H9 (cell line): ENCODE data around the gene TUG1. TPM values are rescaled to one million over a fixed set of nuclear protein-coding genes. Genes with fewer than 3 reads are reported as not detected.

Experiments used
- DNase-seq: peaks from one replicate; pipeline ENCODE4 v3.0.0-alpha.2; 2017
- H2AFZ ChIP-seq: one replicate; pipeline ENCODE4 v1.6.1; 2013; ENCODE audit warnings: mild to moderate bottlenecking, low read length, control low read depth, moderate library complexity
- H2AK5ac ChIP-seq: 2 replicates; pipeline ENCODE4 v1.6.1; 2013; ENCODE audit warnings: low read length, control low read depth, mixed read lengths; ENCODE audit not compliant: insufficient read length
- H2BK120ac ChIP-seq: one replicate; pipeline ENCODE4 v1.6.1; 2013; ENCODE audit warnings: low read depth, mild to moderate bottlenecking, low read length, control low read depth, inconsistent platforms; ENCODE audit not compliant: poor library complexity, severe bottlenecking
- H2BK12ac ChIP-seq: 2 replicates; pipeline ENCODE4 v1.6.1; 2013; ENCODE audit warnings: low read length, control low read depth, mixed read lengths, low read depth; ENCODE audit not compliant: insufficient read length
- H2BK15ac ChIP-seq: 2 replicates; pipeline ENCODE4 v1.6.1; 2013; ENCODE audit warnings: low read depth, low read length, control low read depth
- H2BK20ac ChIP-seq: one replicate; pipeline ENCODE4 v1.6.1; 2013; ENCODE audit warnings: low read depth, mild to moderate bottlenecking, low read length, control low read depth, inconsistent platforms; ENCODE audit not compliant: poor library complexity, severe bottlenecking
- H2BK5ac ChIP-seq: 2 replicates; pipeline ENCODE4 v1.6.1; 2013; ENCODE audit warnings: low read length, control low read depth, mixed read lengths; ENCODE audit not compliant: insufficient read length
- H3K14ac ChIP-seq: 2 replicates; pipeline ENCODE4 v1.6.1; 2013; ENCODE audit warnings: low read length, control low read depth; ENCODE audit not compliant: insufficient read depth
- H3K18ac ChIP-seq: 2 replicates; pipeline ENCODE4 v1.6.1; 2013; ENCODE audit warnings: low read depth, mild to moderate bottlenecking, mixed read lengths, low read length, control low read depth; ENCODE audit not compliant: insufficient read length
- H3K23ac ChIP-seq: 2 replicates; pipeline ENCODE4 v1.6.1; 2013; ENCODE audit warnings: low read length, control low read depth, mixed read lengths, low read depth; ENCODE audit not compliant: insufficient read length
- H3K23me2 ChIP-seq: 2 replicates; pipeline ENCODE4 v1.6.1; 2013; ENCODE audit warnings: low read depth, mild to moderate bottlenecking, mixed read lengths, low read length, control low read depth; ENCODE audit not compliant: insufficient read length, poor library complexity, severe bottlenecking
- H3K27ac ChIP-seq: 2 replicates; pipeline ENCODE4 v1.5.1; 2013; ENCODE audit warnings: low read length, control low read depth, mixed read lengths, low read depth; ENCODE audit not compliant: insufficient read length
- H3K27me3 ChIP-seq: 2 replicates; pipeline ENCODE4 v1.6.1; 2013; ENCODE audit warnings: low read length, control low read depth, inconsistent platforms; ENCODE audit not compliant: insufficient read depth
- H3K4ac ChIP-seq: 2 replicates; pipeline ENCODE4 v1.6.1; 2013; ENCODE audit warnings: low read depth, mild to moderate bottlenecking, control low read depth, inconsistent platforms, low read length, moderate library complexity
- H3K4me1 ChIP-seq: 2 replicates; pipeline ENCODE4 v1.6.1; 2013; ENCODE audit warnings: low read length, control low read depth, inconsistent platforms; ENCODE audit not compliant: insufficient read depth
- H3K4me2 ChIP-seq: 2 replicates; pipeline ENCODE4 v1.6.1; 2013; ENCODE audit warnings: low read length, control low read depth, mixed read lengths; ENCODE audit not compliant: insufficient read length, insufficient read depth
- H3K56ac ChIP-seq: 2 replicates; pipeline ENCODE4 v1.6.1; 2013; ENCODE audit warnings: low read depth, mild to moderate bottlenecking, mixed read lengths, low read length, control low read depth; ENCODE audit not compliant: insufficient read length
- H3K79me1 ChIP-seq: 2 replicates; pipeline ENCODE4 v1.6.1; 2013; ENCODE audit warnings: low read depth, mild to moderate bottlenecking, moderate library complexity, low read length, control low read depth, inconsistent platforms; ENCODE audit not compliant: insufficient read depth, poor library complexity, severe bottlenecking
- H3K79me2 ChIP-seq: 2 replicates; pipeline ENCODE4 v1.6.1; 2013; ENCODE audit warnings: low read length, control low read depth, inconsistent platforms; ENCODE audit not compliant: insufficient read depth
- H3K9ac ChIP-seq: 2 replicates; pipeline ENCODE4 v1.6.1; 2013; ENCODE audit warnings: low read length, control low read depth, mixed read lengths; ENCODE audit not compliant: insufficient read length; ENCODE audit errors: extremely low read depth
- H3K9me3 ChIP-seq: one replicate; pipeline ENCODE4 v1.6.1; 2013; ENCODE audit warnings: low read depth, low read length, inconsistent platforms; ENCODE audit not compliant: control insufficient read depth
- H3T11ph ChIP-seq: one replicate; pipeline ENCODE4 v1.6.1; 2013; ENCODE audit warnings: mild to moderate bottlenecking, low read length, control low read depth, inconsistent platforms
- H4K20me1 ChIP-seq: one replicate; pipeline ENCODE4 v1.6.1; 2013; ENCODE audit not compliant: control insufficient read depth, insufficient read length, insufficient read depth
- H4K5ac ChIP-seq: 2 replicates; pipeline ENCODE4 v1.6.1; 2013; ENCODE audit warnings: low read depth, mild to moderate bottlenecking, mixed read lengths, low read length, control low read depth; ENCODE audit not compliant: insufficient read length
- H4K8ac ChIP-seq: replicated peaks from 2 replicates; pipeline ENCODE4 v1.6.1; 2013; ENCODE audit warnings: low read length, control low read depth, mixed read lengths, low read depth; ENCODE audit not compliant: insufficient read length
- H4K91ac ChIP-seq: 2 replicates; pipeline ENCODE4 v1.6.1; 2013; ENCODE audit warnings: low read depth, mild to moderate bottlenecking, moderate library complexity, mixed read lengths, low read length, control low read depth; ENCODE audit not compliant: insufficient read length
- H3K27ac Mint-ChIP-seq, 3 experiments: 2 replicates in 2 of 3; 3 replicates in 1 of 3; pipeline ENCODE4 v1.8.0; 2020 to 2021; ENCODE audit warnings: mixed read lengths in 3 of 3, mild to moderate bottlenecking in 1 of 3, moderate library complexity in 1 of 3
- H3K27me3 Mint-ChIP-seq: 2 replicates; pipeline ENCODE4 v1.8.0; 2021; ENCODE audit warnings: low read depth, mild to moderate bottlenecking, moderate library complexity, mixed read lengths
- H3K36me3 Mint-ChIP-seq, 3 experiments: 2 replicates in 2 of 3; 3 replicates in 1 of 3; pipeline ENCODE4 v1.8.0; 2020 to 2021; ENCODE audit warnings: low read depth in 3 of 3, mixed read lengths in 3 of 3; ENCODE audit not compliant: insufficient read depth in 1 of 3
- H3K4me1 Mint-ChIP-seq, 2 experiments: 2 replicates each; pipeline ENCODE4 v1.8.0; 2020; ENCODE audit warnings: mixed read lengths in 2 of 2
- H3K4me3 Mint-ChIP-seq, 2 experiments: 2 replicates in 1 of 2; 3 replicates in 1 of 2; pipeline ENCODE4 v1.8.0; 2020 to 2021; ENCODE audit warnings: mild to moderate bottlenecking in 2 of 2, mixed read lengths in 2 of 2, moderate library complexity in 1 of 2
- H3K9me3 Mint-ChIP-seq, 2 experiments: 2 replicates in 1 of 2; 3 replicates in 1 of 2; pipeline ENCODE4 v1.8.0; 2020; ENCODE audit warnings: mild to moderate bottlenecking in 2 of 2, mixed read lengths in 2 of 2, moderate library complexity in 1 of 2
- WGBS: extraction: QIAGEN DNeasy Blood & Tissue Kit; methylation state at CpG from one replicate; pipeline ENCODE4 v1.1.7; 2013; ENCODE audit warnings: missing lambda C conversion rate, low lambda C conversion rate, mixed read lengths; ENCODE audit not compliant: insufficient read length; ENCODE audit errors: extremely low coverage; 5-methylcytosine and 5-hydroxymethylcytosine counted together
- total RNA-seq: library from RNA; stranded (reverse); gene quantifications from 2 replicates; pipeline ENCODE4 v1.2.1, GENCODE V29; 2021
- TF ChIP-seq, protein P1 (sequence below): fragments of 200-600 bp; sonication (generic); conservative IDR thresholded peaks from 3 replicates; pipeline ENCODE4 v1.8.0; 2021; ENCODE audit warnings: antibody characterized with exemption, mild to moderate bottlenecking

Gene TUG1
- total RNA-seq, 1 experiment from 2014 or later: 99.6 TPM

DNA sequence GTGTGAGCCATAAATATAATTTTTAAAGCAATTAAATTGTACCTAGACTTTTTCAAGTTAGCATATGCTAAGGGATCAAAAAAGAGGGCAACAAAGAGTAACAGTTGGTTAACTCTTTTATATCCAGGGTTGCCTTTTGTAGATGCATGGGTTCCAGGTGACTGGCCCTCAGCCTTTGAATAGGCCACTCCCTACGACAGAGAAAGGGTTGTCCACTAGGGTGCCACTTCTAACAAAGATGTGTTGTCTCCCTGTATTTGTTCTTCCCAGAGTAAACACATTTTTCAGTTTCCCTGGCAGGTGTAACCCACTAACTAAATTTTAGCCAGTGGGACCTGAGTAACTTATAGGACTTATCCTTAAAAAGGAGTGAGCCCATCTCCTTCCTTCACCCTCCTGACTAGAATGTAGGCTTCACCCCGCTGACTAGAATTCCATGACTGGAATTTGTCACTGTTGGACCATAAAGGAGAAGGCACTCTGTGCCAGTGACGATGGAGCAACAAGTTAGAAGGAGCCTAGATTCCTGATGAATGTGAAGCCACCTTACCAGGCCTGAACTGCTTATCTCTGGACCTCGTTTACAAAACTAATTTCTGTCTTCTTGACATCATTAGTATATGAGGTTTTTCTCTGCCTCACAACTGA lies 16.6 kb downstream of the TUG1 start:
- H2AK5ac ChIP-seq: no peak overlapping the region
- H2BK120ac ChIP-seq: no peak overlapping the region
- H4K91ac ChIP-seq: no peak overlapping the region
- no peak for DNase-seq
- no peaks in the 10 kb centered on the region for H3K4me1 ChIP-seq
- H3T11ph ChIP-seq: no peak overlapping the region
- no peaks in the 10 kb centered on the region for H3K79me1 ChIP-seq
- no peaks in the 10 kb centered on the region for H3K23me2 ChIP-seq
- no peak overlapping the region for H2BK15ac ChIP-seq
- no peak overlapping the region for H3K4ac ChIP-seq
- peaks cover 11% of the 10 kb centered on the region for H3K27me3 Mint-ChIP-seq
- no peak overlapping the region for H2BK12ac ChIP-seq
- H4K5ac ChIP-seq: no peak overlapping the region
- H3K18ac ChIP-seq: no peak overlapping the region
- no peak overlapping the region for H3K4me2 ChIP-seq
- no peak overlapping the region for H3K27ac ChIP-seq
- WGBS: no CpG with 5 or more reads among the region's 4 CpGs
- no peak overlapping the region for H3K9ac ChIP-seq
- H3K9me3 Mint-ChIP-seq: peaks cover 27 to 46% of the 10 kb centered on the region in 2 experiments
- no peaks in the 10 kb centered on the region for H4K20me1 ChIP-seq
- no peak overlapping the region for H3K4me3 Mint-ChIP-seq
- no peak overlapping the region for H2BK5ac ChIP-seq
- H2BK20ac ChIP-seq: no peak overlapping the region
- H3K4me1 Mint-ChIP-seq: peaks cover 7 to 9% of the 10 kb centered on the region in 2 experiments; a peak in 3 of 4 replicates
- H3K14ac ChIP-seq: no peak overlapping the region
- H2AFZ ChIP-seq: no peak overlapping the region
- H3K56ac ChIP-seq: no peak overlapping the region
- H3K27me3 ChIP-seq: no peaks in the 10 kb centered on the region
- H3K79me2 ChIP-seq: no peaks in the 10 kb centered on the region
- TF ChIP-seq, protein P1, sequence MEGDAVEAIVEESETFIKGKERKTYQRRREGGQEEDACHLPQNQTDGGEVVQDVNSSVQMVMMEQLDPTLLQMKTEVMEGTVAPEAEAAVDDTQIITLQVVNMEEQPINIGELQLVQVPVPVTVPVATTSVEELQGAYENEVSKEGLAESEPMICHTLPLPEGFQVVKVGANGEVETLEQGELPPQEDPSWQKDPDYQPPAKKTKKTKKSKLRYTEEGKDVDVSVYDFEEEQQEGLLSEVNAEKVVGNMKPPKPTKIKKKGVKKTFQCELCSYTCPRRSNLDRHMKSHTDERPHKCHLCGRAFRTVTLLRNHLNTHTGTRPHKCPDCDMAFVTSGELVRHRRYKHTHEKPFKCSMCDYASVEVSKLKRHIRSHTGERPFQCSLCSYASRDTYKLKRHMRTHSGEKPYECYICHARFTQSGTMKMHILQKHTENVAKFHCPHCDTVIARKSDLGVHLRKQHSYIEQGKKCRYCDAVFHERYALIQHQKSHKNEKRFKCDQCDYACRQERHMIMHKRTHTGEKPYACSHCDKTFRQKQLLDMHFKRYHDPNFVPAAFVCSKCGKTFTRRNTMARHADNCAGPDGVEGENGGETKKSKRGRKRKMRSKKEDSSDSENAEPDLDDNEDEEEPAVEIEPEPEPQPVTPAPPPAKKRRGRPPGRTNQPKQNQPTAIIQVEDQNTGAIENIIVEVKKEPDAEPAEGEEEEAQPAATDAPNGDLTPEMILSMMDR: peak; percentile 23; the same call in 2 of the 3 replicates
- no peak overlapping the region for H3K23ac ChIP-seq
- H3K27ac Mint-ChIP-seq: no peak overlapping the region
- no peaks in the 10 kb centered on the region for H3K9me3 ChIP-seq
- no peak overlapping the region for H4K8ac ChIP-seq
- peaks cover 16 to 60% (median 24%) of the 10 kb centered on the region in 3 experiments for H3K36me3 Mint-ChIP-seq
